GM12873 (cell line): Measurements from ENCODE around the gene KAT2A.

Source experiments
- TF ChIP-seq, protein P1 (sequence below): IDR thresholded peaks from 2 replicates; pipeline ENCODE4 v1.5.1; 2012; ENCODE audit warnings: low read depth, mild to moderate bottlenecking, moderate library complexity, low read length, control low read depth; ENCODE audit not compliant: insufficient read depth; ENCODE audit errors: missing control alignments

Gene KAT2A

DNA sequence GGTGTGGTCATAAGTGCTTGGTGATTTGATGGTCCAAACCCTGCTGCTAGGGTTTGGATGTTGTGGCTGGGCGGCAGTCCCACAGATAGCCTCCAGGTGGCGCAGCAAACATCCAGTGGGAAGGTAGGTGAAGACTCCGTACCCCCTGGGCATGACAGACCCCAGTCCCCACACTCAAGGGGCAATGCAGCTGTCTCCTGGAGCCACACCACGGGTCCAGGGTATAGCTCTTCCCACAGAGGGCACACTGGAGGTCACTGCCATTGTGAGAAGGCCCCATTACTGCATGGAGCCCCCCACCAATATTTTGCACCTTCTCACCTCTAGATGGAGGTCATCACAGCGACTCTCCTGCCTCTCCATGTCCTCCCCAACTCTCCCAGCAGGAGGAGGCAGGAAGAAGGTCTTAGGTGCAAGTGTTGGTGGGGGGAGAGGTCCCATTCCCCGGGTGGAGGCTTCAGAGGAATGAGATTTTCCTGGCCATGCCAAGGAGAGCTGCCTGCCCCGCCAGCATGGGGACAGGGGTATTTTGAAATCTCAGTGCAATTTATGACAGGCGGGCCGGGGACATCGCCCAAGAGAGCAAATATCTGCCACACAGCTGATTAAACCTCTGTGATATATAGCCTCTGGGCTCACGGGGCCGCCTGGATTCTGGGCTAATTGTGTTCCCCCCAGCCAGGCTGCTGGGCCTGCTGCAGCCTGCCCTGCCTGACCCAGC is 53.6 kb downstream of the KAT2A start:
- TF ChIP-seq, protein P1, sequence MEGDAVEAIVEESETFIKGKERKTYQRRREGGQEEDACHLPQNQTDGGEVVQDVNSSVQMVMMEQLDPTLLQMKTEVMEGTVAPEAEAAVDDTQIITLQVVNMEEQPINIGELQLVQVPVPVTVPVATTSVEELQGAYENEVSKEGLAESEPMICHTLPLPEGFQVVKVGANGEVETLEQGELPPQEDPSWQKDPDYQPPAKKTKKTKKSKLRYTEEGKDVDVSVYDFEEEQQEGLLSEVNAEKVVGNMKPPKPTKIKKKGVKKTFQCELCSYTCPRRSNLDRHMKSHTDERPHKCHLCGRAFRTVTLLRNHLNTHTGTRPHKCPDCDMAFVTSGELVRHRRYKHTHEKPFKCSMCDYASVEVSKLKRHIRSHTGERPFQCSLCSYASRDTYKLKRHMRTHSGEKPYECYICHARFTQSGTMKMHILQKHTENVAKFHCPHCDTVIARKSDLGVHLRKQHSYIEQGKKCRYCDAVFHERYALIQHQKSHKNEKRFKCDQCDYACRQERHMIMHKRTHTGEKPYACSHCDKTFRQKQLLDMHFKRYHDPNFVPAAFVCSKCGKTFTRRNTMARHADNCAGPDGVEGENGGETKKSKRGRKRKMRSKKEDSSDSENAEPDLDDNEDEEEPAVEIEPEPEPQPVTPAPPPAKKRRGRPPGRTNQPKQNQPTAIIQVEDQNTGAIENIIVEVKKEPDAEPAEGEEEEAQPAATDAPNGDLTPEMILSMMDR, result peak; percentile 97

DNA sequence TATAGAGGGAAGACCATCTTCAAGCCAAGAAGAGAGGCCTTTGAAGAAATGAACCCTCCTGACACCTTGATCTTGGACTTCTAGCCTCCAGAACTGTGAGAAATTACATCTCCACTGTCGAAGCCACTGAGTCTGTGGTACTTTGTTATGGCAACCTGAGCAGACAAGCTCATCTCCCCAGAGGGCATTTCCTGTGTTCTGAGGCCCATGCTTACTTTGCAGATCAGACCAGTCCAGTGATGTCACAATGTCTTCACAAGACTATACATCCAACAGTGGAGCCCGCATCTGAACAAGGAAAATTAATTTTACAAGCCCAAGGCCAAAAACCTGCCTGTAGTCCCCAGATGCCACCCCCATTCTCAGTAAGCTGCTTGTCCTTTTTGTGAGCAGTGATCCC is 56.0 kb downstream of the KAT2A start:
- TF ChIP-seq, protein P1, result no peak
